ENCODE data around the gene PRC1.
"Not testable (repeated sequence)": the region's sequence is repeated elsewhere in the genome, so short reads cannot be mapped to it uniquely, and the experiment has no call there.

Gene PRC1

GRCh38 chr15:91017716-91018115 is 23.4 kb upstream of the PRC1 start:
- no peak overlapping the region for H3K27ac Mint-ChIP-seq
- H3K36me3 Mint-ChIP-seq (ENCODE audit: low read depth): peaks cover 67% of the 10 kb centered on the region
- intact Hi-C loops (cut with micrococcal nuclease): no loop called here
- H3K27me3 Mint-ChIP-seq: no peaks in the 10 kb centered on the region
- no peak overlapping the region for H3K4me3 Mint-ChIP-seq
- H3K9me3 Mint-ChIP-seq: no peaks in the 10 kb centered on the region
- peaks cover 36% of the 10 kb centered on the region for H3K4me1 Mint-ChIP-seq (ENCODE audit: low read depth)

GRCh38 chr15:91013701-91014100 is 19.4 kb upstream of the PRC1 start:
- H3K27me3 Mint-ChIP-seq; H3K4me1 Mint-ChIP-seq (ENCODE audit: low read depth); H3K27ac Mint-ChIP-seq; H3K9me3 Mint-ChIP-seq; intact Hi-C loops (cut with micrococcal nuclease); H3K4me3 Mint-ChIP-seq: not testable (repeated sequence)
- H3K36me3 Mint-ChIP-seq (ENCODE audit: low read depth): peaks cover 86% of the 10 kb centered on the region

GRCh38 chr15:91007266-91007665 is 12.9 kb upstream of the PRC1 start:
- H3K36me3 Mint-ChIP-seq (ENCODE audit: low read depth): peaks cover 96% of the 10 kb centered on the region
- intact Hi-C loops (cut with micrococcal nuclease): no loop called here
- no peak overlapping the region for H3K4me3 Mint-ChIP-seq
- H3K9me3 Mint-ChIP-seq: no peaks in the 10 kb centered on the region
- H3K4me1 Mint-ChIP-seq (ENCODE audit: low read depth): no peaks in the 10 kb centered on the region
- no peaks in the 10 kb centered on the region for H3K27me3 Mint-ChIP-seq
- no peak overlapping the region for H3K27ac Mint-ChIP-seq

- H3K4me1 Mint-ChIP-seq (ENCODE audit: low read depth): no peaks in the 10 kb centered on the region
- intact Hi-C loops (cut with micrococcal nuclease): no loop called here
- H3K4me3 Mint-ChIP-seq: no peak overlapping the region
- H3K27ac Mint-ChIP-seq: no peak overlapping the region
- peaks cover 93% of the 10 kb centered on the region for H3K36me3 Mint-ChIP-seq (ENCODE audit: low read depth)
- H3K27me3 Mint-ChIP-seq: no peaks in the 10 kb centered on the region
- H3K9me3 Mint-ChIP-seq: no peaks in the 10 kb centered on the region
Measured at GRCh38 chr15:91001209-91001608, 6.9 kb upstream of the PRC1 start.

GRCh38 chr15:90998737-90999136 is 4.4 kb upstream of the PRC1 start:
- Mint-ChIP-seq H3K27ac (no peak overlapping the region), H3K27me3 (no peaks in the 10 kb centered on the region), H3K9me3 (no peaks in the 10 kb centered on the region), H3K4me3 (no peak overlapping the region), H3K36me3 (ENCODE audit: low read depth) (peaks cover 74% of the 10 kb centered on the region), H3K4me1 (ENCODE audit: low read depth) (peaks cover 4% of the 10 kb centered on the region)
- intact Hi-C loops (cut with micrococcal nuclease): no loop called here

- no peaks in the 10 kb centered on the region for H3K9me3 Mint-ChIP-seq
- no peaks in the 10 kb centered on the region for H3K27me3 Mint-ChIP-seq
- H3K4me1 Mint-ChIP-seq (ENCODE audit: low read depth): peaks cover 13% of the 10 kb centered on the region
- intact Hi-C loops (cut with micrococcal nuclease): loop anchor here (1.0 to 2.0 kb wide), 2 partner anchors 28 to 39 kb away; partner anchors contain the start of genes RCCD1 and VPS33B
- H3K4me3 Mint-ChIP-seq: peak overlapping the region; percentile 100
- peak overlapping the region; percentile 96 for H3K27ac Mint-ChIP-seq
- H3K36me3 Mint-ChIP-seq (ENCODE audit: low read depth): peaks cover 27% of the 10 kb centered on the region
Measured at GRCh38 chr15:90994059-90994416, 297 bp downstream of the PRC1 start.

- Mint-ChIP-seq H3K4me1 (ENCODE audit: low read depth) (peaks cover 26% of the 10 kb centered on the region), H3K4me3 (no peak overlapping the region)
Measured at GRCh38 chr15:90991587-90992285, 2.6 kb downstream of the PRC1 start.

GRCh38 chr15:90990446-90990845 is 3.9 kb downstream of the PRC1 start:
- Mint-ChIP-seq H3K27me3 (no peaks in the 10 kb centered on the region), H3K4me1 (ENCODE audit: low read depth) (peaks cover 26% of the 10 kb centered on the region), H3K4me3 (no peak overlapping the region), H3K36me3 (ENCODE audit: low read depth) (peaks cover 6% of the 10 kb centered on the region), H3K9me3 (no peaks in the 10 kb centered on the region), H3K27ac (no peak overlapping the region)
- intact Hi-C loops (cut with micrococcal nuclease): no loop called here

More at GRCh38 chr15:90991587-90992285, 2.6 kb downstream of the PRC1 start:
- H3K27me3 Mint-ChIP-seq: no peaks in the 10 kb centered on the region
- intact Hi-C loops (cut with micrococcal nuclease): no loop called here
- H3K36me3 Mint-ChIP-seq (ENCODE audit: low read depth): peaks cover 6% of the 10 kb centered on the region
- no peaks in the 10 kb centered on the region for H3K9me3 Mint-ChIP-seq
- peak overlapping the region; percentile 28 for H3K27ac Mint-ChIP-seq

- Mint-ChIP-seq H3K4me1 (ENCODE audit: low read depth) (peaks cover 23% of the 10 kb centered on the region), H3K27ac (peak overlapping the region; percentile 77), H3K4me3 (no peak overlapping the region), H3K27me3 (no peaks in the 10 kb centered on the region), H3K36me3 (ENCODE audit: low read depth) (peaks cover 2% of the 10 kb centered on the region), H3K9me3 (no peaks in the 10 kb centered on the region)
- intact Hi-C loops (cut with micrococcal nuclease): no loop called here
Measured at GRCh38 chr15:90989040-90989768, 5.1 kb downstream of the PRC1 start.

- peak overlapping the region; percentile 14 for H3K4me3 Mint-ChIP-seq
Measured at GRCh38 chr15:90988296-90988695, 6.0 kb downstream of the PRC1 start.

GRCh38 chr15:90987561-90988141 is 6.7 kb downstream of the PRC1 start:
- Mint-ChIP-seq H3K4me1 (ENCODE audit: low read depth) (peaks cover 28% of the 10 kb centered on the region), H3K9me3 (no peaks in the 10 kb centered on the region), H3K27ac (peak overlapping the region; percentile 77), H3K27me3 (no peaks in the 10 kb centered on the region), H3K36me3 (ENCODE audit: low read depth) (no peaks in the 10 kb centered on the region), H3K4me3 (no peak overlapping the region)
- intact Hi-C loops (cut with micrococcal nuclease): no loop called here

More at GRCh38 chr15:90988296-90988695, 6.0 kb downstream of the PRC1 start:
- peaks cover 24% of the 10 kb centered on the region for H3K4me1 Mint-ChIP-seq (ENCODE audit: low read depth)
- no peaks in the 10 kb centered on the region for H3K9me3 Mint-ChIP-seq
- no peaks in the 10 kb centered on the region for H3K36me3 Mint-ChIP-seq (ENCODE audit: low read depth)
- intact Hi-C loops (cut with micrococcal nuclease): no loop called here
- no peaks in the 10 kb centered on the region for H3K27me3 Mint-ChIP-seq
- peak overlapping the region; percentile 77 for H3K27ac Mint-ChIP-seq

GRCh38 chr15:90986790-90987507 is 7.4 kb downstream of the PRC1 start:
- intact Hi-C loops (cut with micrococcal nuclease): no loop called here
- H3K4me1 Mint-ChIP-seq (ENCODE audit: low read depth): peaks cover 29% of the 10 kb centered on the region
- H3K9me3 Mint-ChIP-seq: no peaks in the 10 kb centered on the region
- H3K4me3 Mint-ChIP-seq: no peak overlapping the region
- H3K27ac Mint-ChIP-seq: no peak overlapping the region
- no peaks in the 10 kb centered on the region for H3K27me3 Mint-ChIP-seq
- no peaks in the 10 kb centered on the region for H3K36me3 Mint-ChIP-seq (ENCODE audit: low read depth)

GRCh38 chr15:90982135-90982534 is 12.2 kb downstream of the PRC1 start:
- Mint-ChIP-seq H3K4me3 (no peak overlapping the region), H3K36me3 (ENCODE audit: low read depth) (peaks cover 9% of the 10 kb centered on the region), H3K27me3 (no peaks in the 10 kb centered on the region), H3K9me3 (no peaks in the 10 kb centered on the region), H3K27ac (no peak overlapping the region), H3K4me1 (ENCODE audit: low read depth) (peaks cover 17% of the 10 kb centered on the region)
- intact Hi-C loops (cut with micrococcal nuclease): no loop called here

- intact Hi-C loops (cut with micrococcal nuclease): no loop called here
- Mint-ChIP-seq H3K4me1 (ENCODE audit: low read depth) (peaks cover 17% of the 10 kb centered on the region), H3K27me3 (no peaks in the 10 kb centered on the region), H3K9me3 (no peaks in the 10 kb centered on the region), H3K27ac (no peak overlapping the region), H3K4me3 (no peak overlapping the region), H3K36me3 (ENCODE audit: low read depth) (peaks cover 9% of the 10 kb centered on the region)
Measured at GRCh38 chr15:90981681-90982080, 12.7 kb downstream of the PRC1 start.

Measured in dendritic cell treated with granulocyte-macrophage colony-stimulating factor and Interleukin-4, amounts not matched to agents 40 ng/mL and 50 ng/mL, for 4 days (primary cell).